ENCODE results near the gene LACTB.

Gene LACTB

DNA sequence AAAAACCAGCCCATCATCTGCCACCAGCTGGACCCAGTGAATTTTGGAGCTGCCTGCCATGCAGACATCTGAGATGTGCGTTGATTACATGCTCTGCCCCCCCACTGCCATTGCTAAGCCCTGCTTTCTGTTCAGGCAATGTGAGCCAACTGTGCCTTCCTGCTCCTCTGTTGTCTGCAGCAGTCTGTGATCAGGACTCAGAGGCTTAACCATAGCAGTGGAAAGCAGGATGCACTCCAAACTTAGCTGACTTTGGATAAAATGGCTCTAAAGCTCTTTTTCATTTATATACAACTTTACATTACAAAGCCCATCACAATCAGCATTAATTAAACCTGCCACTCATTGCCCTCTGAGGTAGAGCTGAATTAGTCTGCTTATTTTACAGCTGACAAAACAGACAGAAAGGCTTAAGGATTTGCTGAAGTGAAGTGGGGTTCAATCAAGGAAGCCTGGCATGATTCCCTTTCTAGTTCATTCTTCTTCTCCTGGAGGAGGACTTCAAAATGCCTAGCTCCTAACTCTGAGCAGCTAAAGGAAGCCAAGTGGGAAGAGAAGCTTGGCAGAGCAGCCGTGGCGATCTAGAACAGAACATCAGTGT lies 51.3 kb downstream of the LACTB start:
- no peak for DNase-seq (ENCODE audit: low read depth)

GRCh38 chr15:63176302-63176701 lies 54.6 kb downstream of the LACTB start:
- no peak for DNase-seq (ENCODE audit: low read depth)

- no peak for DNase-seq (ENCODE audit: low read depth)
These were observed 56.4 kb downstream of the LACTB start for GRCh38 chr15:63178034-63178433.

DNA sequence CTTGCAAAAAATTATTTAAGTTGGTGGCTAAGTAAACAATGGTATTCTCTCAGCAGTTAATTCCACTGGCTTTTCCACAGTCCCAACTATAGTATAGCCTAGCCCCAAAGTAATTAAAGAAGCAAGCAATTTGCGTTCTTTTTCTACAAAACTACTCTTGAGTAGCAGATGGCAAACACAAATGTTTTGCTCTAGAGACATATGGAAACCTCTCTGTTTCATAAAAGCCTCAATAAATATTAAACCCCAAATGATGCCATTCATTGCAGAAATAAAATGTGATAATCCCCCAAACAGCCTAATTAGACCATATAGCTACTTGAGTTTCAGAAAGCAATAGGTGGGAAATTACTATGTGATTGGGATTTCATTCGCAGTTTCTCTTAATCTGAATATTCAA lies 59.1 kb downstream of the LACTB start:
- no peak for DNase-seq (ENCODE audit: low read depth)

GRCh38 chr15:63181648-63182047 lies 60.0 kb downstream of the LACTB start:
- no peak for DNase-seq (ENCODE audit: low read depth)

DNA sequence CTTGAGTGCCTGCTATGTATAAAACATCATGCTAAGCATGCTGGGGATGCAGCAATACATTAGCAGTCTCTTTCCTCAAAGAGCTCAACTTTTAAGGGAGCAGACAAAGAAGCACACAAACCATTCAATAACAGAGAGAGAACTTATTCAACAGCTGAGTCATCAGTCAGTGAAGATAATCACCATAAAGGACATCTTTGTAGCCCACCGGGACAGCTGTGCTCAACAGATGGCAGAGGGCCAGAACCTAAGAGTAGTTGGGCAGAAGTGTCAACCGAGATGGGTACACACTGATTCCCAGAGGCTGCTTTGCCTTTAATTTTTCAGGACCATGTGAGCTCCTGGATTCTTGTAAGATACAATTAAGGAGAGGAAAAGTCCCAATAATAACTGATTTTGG lies 63.5 kb downstream of the LACTB start:
- DNase-seq (ENCODE audit: low read depth) = no peak

DNA sequence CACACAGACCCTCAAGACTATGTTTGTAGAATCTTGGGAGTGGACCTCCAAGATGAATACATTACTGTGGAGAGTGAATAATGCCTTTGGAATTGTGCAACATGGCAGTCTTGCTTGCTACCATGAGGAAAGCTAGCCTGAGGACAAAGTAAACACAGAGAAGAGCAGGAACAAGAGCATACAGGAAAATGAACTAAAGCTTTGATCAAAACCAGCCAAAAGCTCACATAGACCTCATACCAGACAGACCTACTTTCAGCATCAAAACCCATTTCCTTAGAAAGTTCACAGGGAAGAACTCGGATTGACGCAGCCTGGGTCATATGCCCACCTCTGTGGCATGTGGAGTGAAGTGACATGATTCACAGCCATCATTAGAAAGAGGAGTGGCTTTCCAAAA lies 64.4 kb downstream of the LACTB start:
- DNase-seq (ENCODE audit: low read depth) = no peak

- DNase-seq (ENCODE audit: low read depth) = no peak
These were observed 66.0 kb downstream of the LACTB start for GRCh38 chr15:63187589-63188226.

- peak; percentile 20 for DNase-seq (ENCODE audit: low read depth)
These were observed 66.7 kb downstream of the LACTB start for GRCh38 chr15:63188247-63188925.

DNA sequence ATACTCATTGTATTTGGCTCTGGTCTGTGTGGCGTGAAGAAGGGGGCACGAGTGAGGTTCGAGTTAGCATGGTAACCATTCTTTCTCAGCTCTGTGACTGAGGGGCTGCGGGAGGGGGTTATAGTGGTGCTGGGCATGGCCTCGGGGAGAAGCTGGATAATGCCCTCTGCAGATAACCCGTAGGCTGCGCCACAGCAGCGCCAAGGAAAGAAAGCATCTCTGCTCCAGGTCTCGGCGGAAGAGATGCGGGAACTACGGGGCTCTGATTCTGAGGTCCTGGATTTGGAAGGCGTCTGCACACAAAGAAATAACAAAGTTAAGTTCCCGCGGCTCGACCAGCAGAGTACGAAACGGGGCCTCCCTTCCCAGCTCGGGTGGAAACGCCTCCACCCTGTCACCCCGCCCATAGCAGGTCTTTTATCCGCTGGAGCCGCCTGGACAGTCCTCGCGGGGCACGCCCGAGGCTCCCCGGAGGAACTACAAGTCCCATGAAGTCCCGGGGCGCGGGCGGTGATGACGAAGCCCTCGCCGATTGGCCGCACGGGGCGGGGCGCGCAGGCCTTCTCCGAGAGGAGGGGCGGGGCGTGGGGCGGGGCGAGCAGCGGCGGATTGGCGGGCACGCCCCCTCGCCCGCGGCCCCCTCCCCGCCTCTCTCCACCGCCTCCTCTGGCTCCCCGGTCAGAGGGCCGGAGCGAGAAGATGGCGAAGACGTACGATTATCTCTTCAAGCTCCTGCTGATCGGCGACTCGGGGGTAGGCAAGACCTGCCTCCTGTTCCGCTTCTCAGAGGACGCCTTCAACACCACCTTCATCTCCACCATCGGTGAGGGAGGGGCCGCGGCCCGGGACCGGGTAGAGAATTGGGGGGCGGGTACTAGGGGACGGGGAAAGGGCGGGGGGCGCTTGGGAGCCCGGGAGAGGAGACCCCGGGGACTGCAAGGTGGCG lies 67.5 kb downstream of the LACTB start, which contains the start of gene RAB8B:
Gene RAB8B (plus strand): TSS at position 681 of the 946 bp plus-strand sequence. CDS start 19 bp downstream, at position 700.
- DNase-seq (ENCODE audit: low read depth) = peak; percentile 96

GRCh38 chr15:63189941-63190768 lies 68.5 kb downstream of the LACTB start:
- DNase-seq (ENCODE audit: low read depth) = no peak

DNA sequence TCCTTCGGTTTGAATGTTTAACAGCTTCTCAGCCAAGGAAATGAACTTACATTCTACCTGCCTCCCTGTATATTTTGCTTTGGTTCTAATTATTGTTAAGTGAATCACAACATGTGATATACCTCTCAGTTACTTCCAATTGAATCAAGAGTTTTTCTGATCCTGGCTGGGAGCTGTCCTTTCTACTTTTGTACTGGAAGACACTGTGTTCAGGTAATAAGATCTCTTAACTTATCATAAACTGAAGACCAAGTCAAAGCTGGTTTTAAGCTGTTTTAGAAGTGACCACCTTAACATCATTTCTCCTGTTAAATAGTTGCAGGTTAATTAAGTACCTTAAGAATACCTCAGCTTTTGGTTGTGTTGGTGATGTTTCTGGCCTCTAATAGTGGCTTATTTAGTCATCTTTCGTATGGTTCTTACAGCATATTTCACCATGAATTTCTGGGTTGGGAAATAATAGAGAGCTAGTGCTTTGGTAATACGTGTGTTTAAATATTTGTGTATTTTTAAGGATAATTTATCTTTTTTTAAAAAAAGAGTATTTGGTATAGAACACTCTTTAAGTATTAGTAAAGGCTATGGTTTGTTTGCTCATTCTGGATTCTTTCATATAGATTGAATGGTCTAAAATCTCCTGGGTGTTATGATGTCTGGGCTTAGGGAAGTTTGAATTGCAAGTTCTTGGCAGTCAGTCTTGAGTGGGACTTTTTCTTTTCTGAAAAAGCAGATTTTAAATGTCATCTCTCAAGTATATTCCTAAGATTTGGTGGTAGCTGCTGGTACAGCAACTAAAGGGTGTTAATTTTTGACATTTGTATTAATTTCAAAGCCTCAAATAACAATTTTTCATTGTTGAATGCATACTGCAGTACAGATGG lies 69.3 kb downstream of the LACTB start:
- no peak for DNase-seq (ENCODE audit: low read depth)
